HPDE6-E6E7 (cell line): ENCODE data around the gene AMOTL2.
A peak's percentile ranks its signal among the peaks of the same experiment; 100 is the strongest.

Experiments used
- DNase-seq: peaks from one replicate; pipeline ENCODE4 v3.0.0; 2011; ENCODE audit warnings: missing footprints; ENCODE audit errors: extremely low spot score

The AMOTL2 gene

GRCh38 chr3:134374105-134374790 lies at the start of gene AMOTL2:
Gene AMOTL2 (minus strand): TSS chr3:134374447. CDS start chr3:134371433, 3,014 bp downstream.
- DNase-seq: peak; percentile 93

- no peak for DNase-seq
Measured at GRCh38 chr3:134423153-134423552, 48.9 kb upstream of the AMOTL2 start.

- no peak for DNase-seq
Measured at GRCh38 chr3:134419960-134420321, 45.7 kb upstream of the AMOTL2 start.

- DNase-seq: no peak
Measured at GRCh38 chr3:134419214-134419959, 45.1 kb upstream of the AMOTL2 start.

GRCh38 chr3:134409041-134409440 lies 34.8 kb upstream of the AMOTL2 start:
- DNase-seq: no peak

- DNase-seq: no peak
Measured at GRCh38 chr3:134407239-134407625, 33.0 kb upstream of the AMOTL2 start.

GRCh38 chr3:134406331-134407238 lies 32.3 kb upstream of the AMOTL2 start:
- DNase-seq: no peak

GRCh38 chr3:134404366-134404885 lies 30.2 kb upstream of the AMOTL2 start:
- no peak for DNase-seq

GRCh38 chr3:134397755-134398154 lies 23.5 kb upstream of the AMOTL2 start:
- no peak for DNase-seq

GRCh38 chr3:134395103-134395502 lies 20.9 kb upstream of the AMOTL2 start:
- DNase-seq: no peak

GRCh38 chr3:134394380-134394779 lies 20.1 kb upstream of the AMOTL2 start:
- DNase-seq: no peak

GRCh38 chr3:134393074-134393473 lies 18.8 kb upstream of the AMOTL2 start:
- no peak for DNase-seq

GRCh38 chr3:134392336-134392983 lies 18.2 kb upstream of the AMOTL2 start:
- no peak for DNase-seq

GRCh38 chr3:134389865-134390264 lies 15.6 kb upstream of the AMOTL2 start:
- DNase-seq: no peak

- no peak for DNase-seq
Measured at GRCh38 chr3:134388788-134389485, 14.7 kb upstream of the AMOTL2 start.

- DNase-seq: no peak
Measured at GRCh38 chr3:134388292-134388691, 14.0 kb upstream of the AMOTL2 start.

GRCh38 chr3:134387293-134387692 lies 13.0 kb upstream of the AMOTL2 start:
- DNase-seq: no peak

GRCh38 chr3:134384963-134385362 lies 10.7 kb upstream of the AMOTL2 start:
- DNase-seq: no peak

- DNase-seq: peak; percentile 98
Measured at GRCh38 chr3:134381831-134382442, 7.7 kb upstream of the AMOTL2 start.

- no peak for DNase-seq
Measured at GRCh38 chr3:134381076-134381475, 6.8 kb upstream of the AMOTL2 start.

GRCh38 chr3:134380249-134380648 lies 6.0 kb upstream of the AMOTL2 start:
- DNase-seq: no peak
